HuH-7 (cell line): ENCODE results near the gene DOC2B.
A peak's percentile ranks its signal among the peaks of the same experiment; 100 is the strongest.
"Not testable (repeated sequence)": the region's sequence is repeated elsewhere in the genome, so short reads cannot be mapped to it uniquely, and the experiment has no call there.

ENCODE experiments used
- DNase-seq: peaks from one replicate; pipeline ENCODE4 v3.0.0; 2011; ENCODE audit warnings: low spot score

The DOC2B gene

GRCh38 chr17:210402-210801, 29.0 kb upstream of the DOC2B start:
- no peak for DNase-seq

GRCh38 chr17:208429-208828, 27.0 kb upstream of the DOC2B start:
- DNase-seq, result no peak

- DNase-seq, result no peak
These were observed 26.3 kb upstream of the DOC2B start for GRCh38 chr17:207775-208174.

GRCh38 chr17:206941-207560, 25.6 kb upstream of the DOC2B start:
- no peak for DNase-seq

GRCh38 chr17:206484-206883, 25.0 kb upstream of the DOC2B start:
- DNase-seq, result not testable (repeated sequence)

- DNase-seq, result no peak
These were observed 24.4 kb upstream of the DOC2B start for GRCh38 chr17:205817-206216.

GRCh38 chr17:205148-205669, 23.8 kb upstream of the DOC2B start:
- no peak for DNase-seq

- no peak for DNase-seq
These were observed 23.1 kb upstream of the DOC2B start for GRCh38 chr17:204427-205147.

- no peak for DNase-seq
These were observed 21.1 kb upstream of the DOC2B start for GRCh38 chr17:202501-202951.

- not testable (repeated sequence) for DNase-seq
These were observed 20.3 kb upstream of the DOC2B start for GRCh38 chr17:201736-202135.

- DNase-seq, result not testable (repeated sequence)
These were observed 19.8 kb upstream of the DOC2B start for GRCh38 chr17:201257-201656.

- DNase-seq, result no peak
These were observed 19.1 kb upstream of the DOC2B start for GRCh38 chr17:200586-200985.

- DNase-seq, result no peak
These were observed 18.5 kb upstream of the DOC2B start for GRCh38 chr17:199806-200545.

- no peak for DNase-seq
These were observed 17.7 kb upstream of the DOC2B start for GRCh38 chr17:199191-199604.

GRCh38 chr17:198225-198624, 16.8 kb upstream of the DOC2B start:
- not testable (repeated sequence) for DNase-seq

GRCh38 chr17:197352-197751, 15.9 kb upstream of the DOC2B start:
- DNase-seq, result no peak

- no peak for DNase-seq
These were observed 13.6 kb upstream of the DOC2B start for GRCh38 chr17:194828-195602.

GRCh38 chr17:193841-194806, 12.7 kb upstream of the DOC2B start:
- DNase-seq, result peak; percentile 62

- DNase-seq, result no peak
These were observed 12.0 kb upstream of the DOC2B start for GRCh38 chr17:193426-193810.

GRCh38 chr17:192666-193425, 11.4 kb upstream of the DOC2B start:
- no peak for DNase-seq
